K562 (cell line): ENCODE data around the gene KLHL22. TPM values are rescaled to one million over a fixed set of nuclear protein-coding genes. Genes with fewer than 3 reads are reported as not detected.

Experiments
- BMI1 ChIP-seq: fragments of 150-350 bp; IDR thresholded peaks from 2 replicates; pipeline ENCODE4 v1.6.1; 2014; ENCODE audit warnings: low read length
- CTBP1 ChIP-seq: fragments of 450-650 bp; IDR thresholded peaks from 2 replicates; pipeline ENCODE4 v1.6.1; 2016; ENCODE audit warnings: borderline replicate concordance
- NR2F6 ChIP-seq: fragments of 450-650 bp; formaldehyde crosslinking; IDR thresholded peaks from 2 replicates; pipeline ENCODE4 v1.4.0; 2020; ENCODE audit warnings: mild to moderate bottlenecking
- ZNF586 ChIP-seq: fragments of 450-650 bp; formaldehyde crosslinking; conservative IDR thresholded peaks from 2 replicates; pipeline ENCODE4 v1.4.0; 2020; ENCODE audit warnings: mild to moderate bottlenecking, moderate library complexity
- polyA plus RNA-seq, 8 experiments: library from polyadenylated mRNA; depleted of rRNA in 4 of 8; stranded (reverse) in 5 of 8; unstranded in 3 of 8; fragments of >200 nt; fragmentation: Nextera tagmentation in 2 of 8; fragmentation: Illumina TruSeq in 1 of 8; extraction: Ambion mirVana in 2 of 8; extraction: Trizol in 1 of 8; gene quantifications; 2 replicates each; pipeline versions ENCODE4 v1.2.1 to v1.2.3, GENCODE V29; 2011 to 2014; ENCODE audit warnings: inconsistent platforms in 1 of 8, missing spikeins in 1 of 8
- total RNA-seq, 7 experiments: library from RNA; depleted of rRNA in 6 of 7; stranded (reverse); fragments of >200 nt in 6 of 7; fragmentation: Illumina TruSeq in 2 of 7; extraction: Trizol in 2 of 7; gene quantifications; 2 replicates each; pipeline versions ENCODE4 v1.2.1 to v1.2.3, GENCODE V29; 2011 to 2021; ENCODE audit warnings: low replicate concordance in 1 of 7
- TF ChIP-seq, protein P1 (sequence below): IDR thresholded peaks from 2 replicates; pipeline ENCODE4 v1.6.1; 2011; ENCODE audit warnings: borderline replicate concordance, low read depth, mild to moderate bottlenecking, moderate library complexity, low read length; ENCODE audit not compliant: insufficient read depth, poor library complexity, severe bottlenecking
- TF ChIP-seq, protein P2 (sequence below): fragments of 250-450 bp; sonication (Bioruptor Pico); IDR thresholded peaks from 2 replicates; pipeline ENCODE4 v1.4.0; 2020

KLHL22 gene
- total and polyA plus RNA-seq, 9 of the 15 experiments (the other 6 are each of a cell fraction or from before 2014, with no cell fraction given) = 1.3 to 25.6 (median 15.2) TPM

DNA sequence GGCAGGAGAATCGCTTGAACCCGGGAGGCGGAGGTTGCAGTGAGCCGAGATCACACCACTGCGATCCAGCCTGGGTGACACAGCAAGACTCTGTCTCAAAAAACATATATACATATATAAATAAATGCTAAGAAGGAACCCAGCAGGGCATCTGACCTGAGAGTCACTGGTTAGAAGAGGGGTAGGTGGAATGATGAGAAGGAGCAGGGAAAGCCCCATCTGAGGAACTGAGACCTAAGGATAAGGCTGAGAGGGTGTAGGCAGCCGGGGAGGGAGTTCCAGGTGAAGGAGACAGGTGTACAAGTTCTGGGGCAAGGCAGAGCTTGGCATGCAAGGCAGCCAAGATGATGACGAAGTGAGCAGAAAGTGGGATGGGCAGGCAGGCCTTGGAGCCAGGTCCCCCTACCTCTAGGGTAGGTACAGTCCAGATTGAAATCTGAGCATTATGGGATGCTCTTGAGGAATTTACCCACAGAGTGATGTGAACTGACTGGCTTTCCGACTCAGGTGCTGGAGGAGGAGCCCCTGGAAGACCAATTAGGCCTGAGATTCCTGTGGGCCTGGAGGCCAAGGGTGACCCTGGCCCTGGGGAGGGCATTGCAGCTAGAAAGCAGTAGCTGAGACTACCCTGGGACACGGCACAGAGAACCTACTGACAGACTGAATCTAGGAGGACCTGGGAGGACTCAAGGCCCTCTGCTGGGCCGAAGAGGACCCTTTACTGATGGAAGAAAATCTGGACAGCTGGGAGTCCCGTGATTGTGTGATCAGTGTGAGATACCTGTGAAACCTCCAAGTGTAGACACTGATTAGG is 22.8 kb downstream of the KLHL22 start (continued):
- TF ChIP-seq, protein P1, sequence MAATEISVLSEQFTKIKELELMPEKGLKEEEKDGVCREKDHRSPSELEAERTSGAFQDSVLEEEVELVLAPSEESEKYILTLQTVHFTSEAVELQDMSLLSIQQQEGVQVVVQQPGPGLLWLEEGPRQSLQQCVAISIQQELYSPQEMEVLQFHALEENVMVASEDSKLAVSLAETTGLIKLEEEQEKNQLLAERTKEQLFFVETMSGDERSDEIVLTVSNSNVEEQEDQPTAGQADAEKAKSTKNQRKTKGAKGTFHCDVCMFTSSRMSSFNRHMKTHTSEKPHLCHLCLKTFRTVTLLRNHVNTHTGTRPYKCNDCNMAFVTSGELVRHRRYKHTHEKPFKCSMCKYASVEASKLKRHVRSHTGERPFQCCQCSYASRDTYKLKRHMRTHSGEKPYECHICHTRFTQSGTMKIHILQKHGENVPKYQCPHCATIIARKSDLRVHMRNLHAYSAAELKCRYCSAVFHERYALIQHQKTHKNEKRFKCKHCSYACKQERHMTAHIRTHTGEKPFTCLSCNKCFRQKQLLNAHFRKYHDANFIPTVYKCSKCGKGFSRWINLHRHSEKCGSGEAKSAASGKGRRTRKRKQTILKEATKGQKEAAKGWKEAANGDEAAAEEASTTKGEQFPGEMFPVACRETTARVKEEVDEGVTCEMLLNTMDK = peak; percentile 82
- TF ChIP-seq, protein P2, sequence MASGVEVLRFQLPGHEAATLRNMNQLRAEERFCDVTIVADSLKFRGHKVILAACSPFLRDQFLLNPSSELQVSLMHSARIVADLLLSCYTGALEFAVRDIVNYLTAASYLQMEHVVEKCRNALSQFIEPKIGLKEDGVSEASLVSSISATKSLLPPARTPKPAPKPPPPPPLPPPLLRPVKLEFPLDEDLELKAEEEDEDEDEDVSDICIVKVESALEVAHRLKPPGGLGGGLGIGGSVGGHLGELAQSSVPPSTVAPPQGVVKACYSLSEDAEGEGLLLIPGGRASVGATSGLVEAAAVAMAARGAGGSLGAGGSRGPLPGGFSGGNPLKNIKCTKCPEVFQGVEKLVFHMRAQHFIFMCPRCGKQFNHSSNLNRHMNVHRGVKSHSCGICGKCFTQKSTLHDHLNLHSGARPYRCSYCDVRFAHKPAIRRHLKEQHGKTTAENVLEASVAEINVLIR = no peak
- TF ChIP-seq BMI1 (no peak), CTBP1 (peak; percentile 52; the same call in 1 of the 2 replicates), ZNF586 (CRISPR knock-in tag) (no peak), NR2F6 (0 out of 2 replicates have a peak, but pooled peaks have one; percentile 24)
